ENCODE measurements around the gene SFRP4. TPM values are rescaled to one million over a fixed set of nuclear protein-coding genes. Genes with fewer than 3 reads are reported as not detected.
A peak's percentile ranks its signal among the peaks of the same experiment; 100 is the strongest.

SFRP4 gene
- total RNA-seq, 2 experiments from 2014 or later = not detected

DNA sequence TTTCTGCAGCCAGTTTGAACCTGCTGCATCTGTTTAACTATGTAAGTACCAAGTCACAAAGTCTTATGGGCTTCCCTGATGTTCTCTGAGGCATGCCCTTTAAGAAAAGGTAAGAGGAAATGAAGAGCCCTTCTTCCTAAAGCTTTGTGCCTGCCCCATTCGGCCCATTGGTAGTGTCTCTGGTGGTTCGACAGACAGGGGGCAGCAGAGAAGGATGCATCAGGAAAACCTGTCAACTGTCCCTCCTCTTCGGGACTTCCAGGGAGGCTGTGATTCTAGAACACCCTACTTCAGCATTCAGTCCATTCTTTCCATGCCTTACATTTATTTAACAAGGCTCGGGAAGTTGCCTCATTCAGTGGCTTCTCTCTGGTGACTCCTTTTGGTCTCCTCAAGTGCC, 1.9 kb upstream of the SFRP4 start:
- no peak for DNase-seq
- no peaks in the 10 kb centered on the region for H3K9me3 Mint-ChIP-seq
- H3K4me3 Mint-ChIP-seq = no peak overlapping the region
- H3K36me3 Mint-ChIP-seq = no peaks in the 10 kb centered on the region
- H3K27me3 Mint-ChIP-seq = peaks cover 76% of the 10 kb centered on the region
- ATAC-seq (ENCODE audit: low read depth) = no peak
- POLR2A ChIA-PET = no interaction called here
- peaks cover 10% of the 10 kb centered on the region for H3K4me1 Mint-ChIP-seq
- H3K27ac Mint-ChIP-seq = no peak overlapping the region

DNA sequence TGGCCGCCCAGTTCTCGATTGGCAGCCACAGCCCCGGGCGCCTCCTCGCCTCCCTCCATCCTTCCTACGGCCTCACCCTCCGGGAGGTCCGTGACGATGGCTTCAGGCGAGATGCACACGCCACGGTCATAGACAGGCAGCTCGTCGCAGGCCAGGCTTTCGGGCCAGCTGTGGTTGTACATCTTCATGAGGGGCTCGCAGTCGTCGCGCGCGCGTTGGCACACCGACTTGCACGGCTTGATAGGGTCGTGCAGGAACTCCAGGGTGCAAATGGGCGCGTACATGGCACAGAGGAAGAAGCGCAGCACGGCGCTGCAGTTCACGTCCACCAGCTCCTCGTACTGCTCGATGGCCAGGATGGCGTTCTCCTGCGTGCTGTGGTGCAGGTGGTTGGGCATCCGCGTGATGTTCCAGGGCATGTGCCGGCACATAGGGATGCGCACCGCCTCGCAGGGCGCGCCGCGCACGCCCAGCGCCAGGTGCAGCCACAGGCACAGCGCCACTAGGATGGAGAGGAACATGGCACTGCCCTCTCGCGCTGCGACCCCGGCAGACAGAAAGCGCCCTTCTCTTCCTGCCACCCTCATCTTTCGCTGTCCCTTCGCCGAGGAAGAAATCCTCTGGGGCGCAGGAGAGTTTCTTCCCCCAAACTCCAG, 472 bp downstream of the SFRP4 start:
- no peaks in the 10 kb centered on the region for H3K9me3 Mint-ChIP-seq
- POLR2A ChIA-PET = no interaction called here
- DNase-seq (peak; percentile 32), ATAC-seq (ENCODE audit: low read depth) (no peak)
- no peaks in the 10 kb centered on the region for H3K36me3 Mint-ChIP-seq
- H3K4me3 Mint-ChIP-seq = peak overlapping the region; percentile 48
- peaks cover 7% of the 10 kb centered on the region for H3K4me1 Mint-ChIP-seq
- H3K27me3 Mint-ChIP-seq = peaks cover 77% of the 10 kb centered on the region
- no peak overlapping the region for H3K27ac Mint-ChIP-seq

DNA sequence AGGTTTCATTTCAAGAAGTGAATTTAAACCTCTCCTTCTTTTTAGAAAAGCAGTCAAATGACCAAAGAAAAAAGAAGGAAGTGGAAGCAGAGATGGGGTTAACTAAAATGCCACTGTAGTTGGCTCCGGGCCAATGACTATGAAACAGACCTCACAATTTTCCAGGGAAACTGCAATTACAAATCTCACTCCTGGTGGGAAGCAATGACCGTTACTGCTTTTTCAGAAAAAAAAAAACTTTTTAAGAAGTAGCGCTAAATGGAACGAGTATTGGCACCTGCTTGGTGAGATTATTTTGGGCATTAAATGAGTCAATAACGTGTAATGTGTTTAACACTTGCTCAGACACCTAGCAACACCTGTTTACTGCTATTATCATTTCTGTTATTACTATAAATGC, 1.2 kb downstream of the SFRP4 start:
- no peak for DNase-seq
- POLR2A ChIA-PET = no interaction called here
- no peak for ATAC-seq (ENCODE audit: low read depth)
- no peaks in the 10 kb centered on the region for H3K36me3 Mint-ChIP-seq
- H3K27ac Mint-ChIP-seq = no peak overlapping the region
- H3K27me3 Mint-ChIP-seq = peaks cover 80% of the 10 kb centered on the region
- H3K4me1 Mint-ChIP-seq = peaks cover 7% of the 10 kb centered on the region
- H3K9me3 Mint-ChIP-seq = no peaks in the 10 kb centered on the region
- no peak overlapping the region for H3K4me3 Mint-ChIP-seq

DNA sequence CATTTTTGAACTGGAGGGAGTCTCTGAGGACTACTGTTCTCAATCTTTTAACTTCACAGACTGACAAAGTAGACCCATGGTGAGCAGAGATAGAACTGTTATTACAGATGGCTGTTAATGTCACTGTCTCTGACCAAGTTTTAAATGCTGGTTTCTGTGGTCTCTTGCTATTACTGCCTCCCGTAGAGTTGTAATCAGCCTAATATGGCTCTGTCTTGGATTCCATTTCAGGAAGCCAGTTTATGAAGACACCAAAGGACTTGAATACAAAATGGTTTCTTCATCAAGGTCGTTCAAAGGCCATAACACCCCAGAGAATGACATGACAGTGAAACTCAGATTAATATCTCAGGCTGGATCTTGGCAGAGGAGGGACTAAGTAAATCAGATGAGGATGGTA, 3.9 kb downstream of the SFRP4 start:
- Mint-ChIP-seq H3K9me3 (no peaks in the 10 kb centered on the region), H3K4me1 (peaks cover 5% of the 10 kb centered on the region), H3K4me3 (no peak overlapping the region), H3K36me3 (no peaks in the 10 kb centered on the region), H3K27ac (no peak overlapping the region), H3K27me3 (peaks cover 56% of the 10 kb centered on the region)
- DNase-seq (no peak), ATAC-seq (ENCODE audit: low read depth) (no peak)
- POLR2A ChIA-PET = no interaction called here

DNA sequence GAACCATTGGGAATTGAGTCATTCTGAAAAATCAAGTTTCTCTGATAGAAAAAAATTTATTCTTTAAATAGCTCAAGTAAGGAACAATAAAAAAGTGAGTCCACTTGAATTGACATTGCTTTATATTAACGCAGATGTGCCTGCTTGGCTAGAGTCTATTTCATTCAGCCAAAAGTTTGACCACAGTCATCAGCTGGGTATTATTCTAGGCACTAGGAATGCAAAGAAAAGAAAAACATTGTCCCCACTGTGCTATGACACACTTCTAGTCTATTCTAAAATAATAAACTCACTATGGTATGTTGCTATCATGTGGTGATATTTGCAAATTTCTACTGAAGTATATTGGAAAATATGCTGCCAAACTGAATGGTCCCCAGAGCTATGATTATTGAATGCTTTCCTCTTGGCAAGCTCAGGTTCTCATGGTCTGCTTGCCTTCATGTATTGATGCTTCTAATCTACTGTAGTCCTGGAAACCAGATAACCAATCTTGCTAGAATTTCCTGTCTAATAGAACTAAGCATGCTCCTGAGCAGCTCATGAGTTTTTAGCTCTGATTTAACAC, 8.3 kb downstream of the SFRP4 start:
- H3K27me3 Mint-ChIP-seq = peaks cover 32% of the 10 kb centered on the region

DNA sequence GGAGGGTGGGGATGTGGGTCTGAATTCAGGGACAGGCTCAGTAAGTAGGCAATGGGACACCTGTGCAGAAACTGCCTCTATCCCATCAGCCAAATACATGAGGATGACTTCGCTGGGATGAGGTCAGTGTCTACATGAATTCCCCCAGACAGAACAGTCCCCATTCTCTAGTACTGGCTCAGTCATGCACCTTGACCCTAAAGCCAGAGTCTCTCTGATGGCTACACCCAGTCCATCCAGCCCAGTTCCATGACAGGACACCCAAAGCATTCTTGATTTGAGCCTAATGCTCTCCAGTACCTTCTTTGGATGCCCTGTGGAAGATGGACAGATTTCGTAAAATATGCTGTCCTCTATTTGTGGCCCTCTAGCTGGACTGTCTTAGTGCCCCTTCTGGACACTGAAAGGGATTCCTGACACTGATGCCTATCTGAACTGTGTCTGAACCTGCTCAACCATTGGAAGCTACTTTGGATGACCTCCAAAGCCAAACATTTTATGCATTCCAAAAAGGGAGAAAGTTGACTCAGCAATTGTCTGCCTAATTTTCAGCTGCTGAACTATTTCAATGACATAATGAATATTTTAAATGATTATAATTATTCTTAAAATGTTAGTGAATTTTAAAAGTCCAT, 14.6 kb downstream of the SFRP4 start:
- DNase-seq (no peak), ATAC-seq (ENCODE audit: low read depth) (no peak)
- no peaks in the 10 kb centered on the region for H3K36me3 Mint-ChIP-seq
- H3K27ac Mint-ChIP-seq = no peak overlapping the region
- POLR2A ChIA-PET = no interaction called here
- no peaks in the 10 kb centered on the region for H3K4me1 Mint-ChIP-seq
- no peaks in the 10 kb centered on the region for H3K9me3 Mint-ChIP-seq
- no peak overlapping the region for H3K4me3 Mint-ChIP-seq
- H3K27me3 Mint-ChIP-seq = peaks cover 7% of the 10 kb centered on the region

More for the DNA sequence above, 8.3 kb downstream of the SFRP4 start:
- Mint-ChIP-seq H3K36me3 (no peaks in the 10 kb centered on the region), H3K4me3 (no peak overlapping the region), H3K27ac (no peak overlapping the region), H3K9me3 (no peaks in the 10 kb centered on the region), H3K4me1 (no peaks in the 10 kb centered on the region)
- no peak for DNase-seq
- no peak for ATAC-seq (ENCODE audit: low read depth)
- POLR2A ChIA-PET = no interaction called here

DNA sequence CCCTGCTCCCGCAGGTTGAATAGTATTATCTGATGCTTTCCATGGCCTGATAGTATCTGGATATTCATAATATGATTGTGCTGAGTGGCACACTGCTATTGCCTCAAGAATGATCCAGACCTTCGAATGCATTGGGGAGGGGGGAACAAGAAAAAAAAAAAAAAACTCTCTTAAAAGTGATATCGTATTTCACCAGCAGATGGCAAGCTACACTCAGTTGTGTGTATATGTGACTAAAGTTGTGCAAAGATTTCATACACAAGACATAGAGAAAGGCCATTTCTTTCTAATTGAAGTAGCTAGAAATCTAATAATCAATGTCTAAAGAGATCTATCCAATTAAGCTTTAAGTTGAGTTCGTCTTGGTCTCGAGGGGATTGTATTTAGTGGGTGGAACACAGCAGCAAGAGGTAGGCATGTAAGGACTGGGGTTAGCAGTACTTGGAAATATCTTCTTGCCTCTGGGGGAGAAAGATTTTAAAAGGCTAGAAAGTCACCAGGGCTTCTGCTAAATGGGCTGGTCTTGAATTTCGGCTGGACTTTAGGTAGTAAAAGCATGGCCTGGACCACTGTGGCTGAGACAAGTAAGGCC, 15.3 kb downstream of the SFRP4 start:
- H3K4me1 Mint-ChIP-seq = no peaks in the 10 kb centered on the region
- H3K4me3 Mint-ChIP-seq = no peak overlapping the region
- DNase-seq = no peak
- no peaks in the 10 kb centered on the region for H3K9me3 Mint-ChIP-seq
- no peak for ATAC-seq (ENCODE audit: low read depth)
- H3K36me3 Mint-ChIP-seq = no peaks in the 10 kb centered on the region
- POLR2A ChIA-PET = no interaction called here
- peaks cover 7% of the 10 kb centered on the region for H3K27me3 Mint-ChIP-seq
- no peak overlapping the region for H3K27ac Mint-ChIP-seq

DNA sequence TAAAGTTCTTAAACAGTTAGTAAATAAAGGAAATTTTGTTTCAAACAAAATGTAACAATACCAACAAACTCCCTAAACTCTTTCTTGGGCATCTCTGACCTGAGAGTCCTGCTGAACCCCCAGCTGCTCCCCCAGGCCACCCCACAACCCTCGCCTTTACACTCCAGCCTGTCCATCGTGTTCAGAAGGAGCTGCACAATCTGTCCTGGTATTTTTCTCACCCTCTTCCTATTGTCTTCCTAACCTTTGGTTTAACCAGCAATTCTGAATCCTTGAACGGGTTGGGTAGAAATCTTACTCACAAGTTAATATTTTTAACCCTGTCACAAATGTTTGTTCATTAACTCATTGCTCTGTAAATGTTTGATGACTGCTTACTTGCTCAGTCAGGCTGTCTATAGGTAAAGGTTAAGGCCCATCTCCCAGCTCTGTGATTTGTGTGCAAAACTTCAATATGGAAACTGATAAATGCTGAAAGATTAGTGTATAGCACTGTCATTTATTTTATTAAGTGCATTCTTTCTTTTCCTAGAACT, 16.8 kb downstream of the SFRP4 start:
- DNase-seq = no peak
- ATAC-seq (ENCODE audit: low read depth) = no peak
- Mint-ChIP-seq H3K36me3 (no peaks in the 10 kb centered on the region), H3K27ac (no peak overlapping the region), H3K27me3 (peaks cover 8% of the 10 kb centered on the region), H3K4me3 (no peak overlapping the region), H3K4me1 (no peaks in the 10 kb centered on the region), H3K9me3 (no peaks in the 10 kb centered on the region)
- POLR2A ChIA-PET = no interaction called here

DNA sequence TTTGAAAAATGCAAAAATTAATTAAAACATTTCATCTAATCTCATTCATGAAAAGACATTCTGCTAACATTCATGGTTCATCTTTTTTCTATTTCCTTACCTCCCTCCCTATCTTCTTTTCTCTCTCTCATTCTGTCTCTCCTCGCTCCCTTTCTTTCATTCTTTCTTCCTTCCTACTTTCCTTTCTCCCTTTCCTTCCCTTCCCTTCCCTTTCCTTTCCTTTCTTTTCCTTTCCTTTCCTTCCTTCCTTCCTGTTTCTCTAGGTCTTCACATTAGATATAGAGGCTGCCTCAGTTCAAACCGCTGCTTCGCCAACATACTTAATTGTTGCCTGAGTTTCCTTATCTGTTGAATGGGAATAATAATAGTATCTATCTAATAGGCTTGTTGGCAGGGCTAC, 21.9 kb downstream of the SFRP4 start:
- H3K36me3 Mint-ChIP-seq = no peaks in the 10 kb centered on the region
- no peaks in the 10 kb centered on the region for H3K9me3 Mint-ChIP-seq
- DNase-seq (no peak), ATAC-seq (ENCODE audit: low read depth) (no peak)
- no peak overlapping the region for H3K4me3 Mint-ChIP-seq
- H3K27ac Mint-ChIP-seq = no peak overlapping the region
- no peaks in the 10 kb centered on the region for H3K4me1 Mint-ChIP-seq
- peaks cover 17% of the 10 kb centered on the region for H3K27me3 Mint-ChIP-seq
- POLR2A ChIA-PET = no interaction called here

DNA sequence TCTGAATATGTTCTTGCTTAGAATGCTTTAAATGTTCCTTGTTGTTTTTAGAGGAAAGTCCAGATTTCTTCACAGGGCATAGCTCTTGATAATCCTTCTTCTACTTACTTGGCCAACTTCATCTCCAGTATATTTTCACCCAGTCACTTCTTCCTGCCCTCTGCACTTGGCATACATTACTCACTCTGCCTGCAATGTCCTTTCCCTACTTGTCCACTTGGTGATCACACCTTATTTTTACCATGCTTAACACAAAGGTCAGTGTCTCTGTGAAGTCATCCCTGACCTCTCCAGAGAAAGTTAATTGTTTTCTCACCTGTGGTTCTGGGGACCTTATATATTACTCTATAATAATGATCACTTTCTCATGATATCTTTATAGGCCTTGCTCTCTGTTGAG, 23.3 kb downstream of the SFRP4 start:
- DNase-seq (no peak), ATAC-seq (ENCODE audit: low read depth) (no peak)
- Mint-ChIP-seq H3K27me3 (peaks cover 23% of the 10 kb centered on the region), H3K4me3 (no peak overlapping the region), H3K36me3 (no peaks in the 10 kb centered on the region), H3K9me3 (no peaks in the 10 kb centered on the region), H3K4me1 (no peaks in the 10 kb centered on the region), H3K27ac (no peak overlapping the region)
- POLR2A ChIA-PET = no interaction called here

DNA sequence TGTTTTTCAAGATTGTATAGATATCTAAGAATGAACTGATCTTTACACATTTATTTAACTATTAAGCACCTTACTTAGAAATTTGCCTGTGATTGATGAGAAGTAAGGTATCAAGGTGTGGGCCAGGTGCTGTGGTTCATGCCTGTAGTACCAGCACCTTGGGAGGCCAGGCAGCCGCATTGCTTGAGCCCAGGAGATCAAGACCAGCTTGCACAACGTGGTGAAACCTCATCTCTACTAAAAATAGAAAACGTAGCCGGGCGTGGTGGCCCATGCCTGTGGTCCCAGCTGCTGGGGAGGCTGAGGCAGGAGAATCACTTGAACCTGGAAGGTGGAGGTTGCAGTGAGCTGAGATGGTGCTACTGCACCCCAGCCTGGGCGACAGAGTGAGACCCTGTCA, 34.5 kb downstream of the SFRP4 start:
- H3K4me1 Mint-ChIP-seq = no peaks in the 10 kb centered on the region
- H3K4me3 Mint-ChIP-seq = no peak overlapping the region
- POLR2A ChIA-PET = no interaction called here
- ATAC-seq (ENCODE audit: low read depth) (no peak), DNase-seq (no peak)
- peaks cover 8% of the 10 kb centered on the region for H3K27me3 Mint-ChIP-seq
- no peak overlapping the region for H3K27ac Mint-ChIP-seq
- no peaks in the 10 kb centered on the region for H3K36me3 Mint-ChIP-seq
- H3K9me3 Mint-ChIP-seq = no peaks in the 10 kb centered on the region
